Stimulated activated CD8-positive, alpha-beta memory T cell treated with anti-CD3 and anti-CD28 coated beads, Interleukin-7, amount 100 ng/mL, for 1 hour (primary cell): ENCODE data around the gene TRERF1.
"Not testable (repeated sequence)": the region's sequence is repeated elsewhere in the genome, so short reads cannot be mapped to it uniquely, and the experiment has no call there.

Experiments
- DNase-seq, 2 donors: peaks; one replicate each; pipeline ENCODE4 v3.0.0-alpha.2; 2020; ENCODE audit warnings: low read depth in 2 of 2

Gene TRERF1

GRCh38 chr6:42451333-42452170, at the start of gene TRERF1:
TSS of gene TRERF1 (minus strand) at chr6:42451926. CDS start at chr6:42269590, 182,336 bp downstream.
- DNase-seq: no peak

- DNase-seq: no peak
These were observed 46.9 kb upstream of the TRERF1 start for GRCh38 chr6:42498473-42499128.

- DNase-seq: no peak
These were observed 42.3 kb upstream of the TRERF1 start for GRCh38 chr6:42493914-42494539.

- DNase-seq: no peak
These were observed 36.4 kb upstream of the TRERF1 start for GRCh38 chr6:42488129-42488528.

- no peak for DNase-seq
These were observed 32.5 kb upstream of the TRERF1 start for GRCh38 chr6:42484261-42484660.

GRCh38 chr6:42482174-42482573, 30.4 kb upstream of the TRERF1 start:
- DNase-seq: no peak

GRCh38 chr6:42471714-42472113, 20.0 kb upstream of the TRERF1 start:
- no peak for DNase-seq

- DNase-seq: no peak
These were observed 19.4 kb upstream of the TRERF1 start for GRCh38 chr6:42471142-42471541.

GRCh38 chr6:42468273-42468672, 16.5 kb upstream of the TRERF1 start:
- no peak for DNase-seq

GRCh38 chr6:42467651-42468050, 15.9 kb upstream of the TRERF1 start:
- DNase-seq: no peak

- not testable (repeated sequence) for DNase-seq
These were observed 14.7 kb upstream of the TRERF1 start for GRCh38 chr6:42466470-42466869.

GRCh38 chr6:42462474-42462972, 10.8 kb upstream of the TRERF1 start:
- DNase-seq: no peak

- DNase-seq: no peak
These were observed 9.2 kb upstream of the TRERF1 start for GRCh38 chr6:42460883-42461282.

GRCh38 chr6:42459888-42460287, 8.2 kb upstream of the TRERF1 start:
- DNase-seq: no peak

- DNase-seq: no peak
These were observed 2.7 kb upstream of the TRERF1 start for GRCh38 chr6:42454428-42454791.

- no peak for DNase-seq
These were observed 2.1 kb upstream of the TRERF1 start for GRCh38 chr6:42453654-42454427.

- no peak for DNase-seq
These were observed 1.4 kb upstream of the TRERF1 start for GRCh38 chr6:42453031-42453653.

GRCh38 chr6:42452171-42453030, 675 bp upstream of the TRERF1 start:
- DNase-seq: no peak

- DNase-seq: no peak
These were observed 1.0 kb downstream of the TRERF1 start for GRCh38 chr6:42450477-42451332.
